Epithelial cell of esophagus (primary cell): Measurements from ENCODE around the gene RDH5.

Experiments used
- DNase-seq: peaks from one replicate; pipeline ENCODE4 v3.0.0; 2010; ENCODE audit warnings: low read depth
- H3K4me3 ChIP-seq: 2 replicates; pipeline ENCODE4 v1.5.1; 2011; ENCODE audit warnings: mild to moderate bottlenecking, low read length, control low read depth
- CTCF ChIP-seq: IDR thresholded peaks from 2 replicates; pipeline ENCODE4 v1.5.1; 2011; ENCODE audit warnings: low read depth, mild to moderate bottlenecking, low read length, control low read depth, inconsistent platforms; ENCODE audit not compliant: insufficient read depth; ENCODE audit errors: missing control alignments

RDH5 gene

GRCh38 chr12:55762646-55763045, 42.5 kb downstream of the RDH5 start:
- no peak for TF ChIP-seq CTCF
- DNase-seq: no peak
- no peak overlapping the region for H3K4me3 ChIP-seq

DNA sequence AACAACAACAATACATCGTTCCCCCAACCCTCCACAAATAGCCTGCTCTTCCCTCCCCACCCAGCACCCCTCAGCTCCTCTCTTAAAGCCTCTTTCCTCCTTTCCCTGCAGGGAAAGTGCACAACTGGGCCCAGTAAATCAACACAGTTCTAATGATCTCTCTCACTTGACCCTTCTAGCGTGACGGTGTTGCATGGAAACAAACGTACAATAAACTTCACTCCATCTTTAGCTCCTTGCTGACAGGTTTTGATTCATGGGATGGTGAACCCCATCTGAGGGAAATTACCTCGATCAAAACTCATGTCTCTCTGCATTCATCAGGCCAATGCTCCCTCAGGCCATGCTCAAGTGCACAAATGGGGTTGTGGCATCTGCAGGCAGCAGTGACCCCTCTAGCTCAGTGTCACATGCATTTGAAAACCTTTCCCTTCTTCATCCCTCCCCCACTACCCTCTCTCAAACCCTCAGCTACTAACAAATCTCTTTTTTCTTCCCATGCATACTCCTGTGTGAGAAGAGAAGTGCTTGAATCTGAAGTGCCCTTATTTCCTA, 45.6 kb downstream of the RDH5 start:
- H3K4me3 ChIP-seq: no peak overlapping the region
- DNase-seq: no peak
- TF ChIP-seq CTCF: no peak

GRCh38 chr12:55767156-55767555, 47.0 kb downstream of the RDH5 start:
- no peak for TF ChIP-seq CTCF

GRCh38 chr12:55771736-55772135, 51.5 kb downstream of the RDH5 start:
- no peak overlapping the region for H3K4me3 ChIP-seq
- no peak for TF ChIP-seq CTCF
- no peak for DNase-seq

More at GRCh38 chr12:55767156-55767555, 47.0 kb downstream of the RDH5 start:
- no peak for DNase-seq
- no peak overlapping the region for H3K4me3 ChIP-seq
